HG03066 (cell line): Measurements from ENCODE around the gene DTWD1.
"Not testable (repeated sequence)": the region's sequence is repeated elsewhere in the genome, so short reads cannot be mapped to it uniquely, and the experiment has no call there.

Experiments
- ATAC-seq: cut with Tn5 transposase; IDR thresholded peaks from one replicate; pipeline ENCODE4 v1.9.1; 2021; ENCODE audit warnings: low read depth; ENCODE audit not compliant: unreplicated experiment

Gene DTWD1, protein sequence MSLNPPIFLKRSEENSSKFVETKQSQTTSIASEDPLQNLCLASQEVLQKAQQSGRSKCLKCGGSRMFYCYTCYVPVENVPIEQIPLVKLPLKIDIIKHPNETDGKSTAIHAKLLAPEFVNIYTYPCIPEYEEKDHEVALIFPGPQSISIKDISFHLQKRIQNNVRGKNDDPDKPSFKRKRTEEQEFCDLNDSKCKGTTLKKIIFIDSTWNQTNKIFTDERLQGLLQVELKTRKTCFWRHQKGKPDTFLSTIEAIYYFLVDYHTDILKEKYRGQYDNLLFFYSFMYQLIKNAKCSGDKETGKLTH

DNA sequence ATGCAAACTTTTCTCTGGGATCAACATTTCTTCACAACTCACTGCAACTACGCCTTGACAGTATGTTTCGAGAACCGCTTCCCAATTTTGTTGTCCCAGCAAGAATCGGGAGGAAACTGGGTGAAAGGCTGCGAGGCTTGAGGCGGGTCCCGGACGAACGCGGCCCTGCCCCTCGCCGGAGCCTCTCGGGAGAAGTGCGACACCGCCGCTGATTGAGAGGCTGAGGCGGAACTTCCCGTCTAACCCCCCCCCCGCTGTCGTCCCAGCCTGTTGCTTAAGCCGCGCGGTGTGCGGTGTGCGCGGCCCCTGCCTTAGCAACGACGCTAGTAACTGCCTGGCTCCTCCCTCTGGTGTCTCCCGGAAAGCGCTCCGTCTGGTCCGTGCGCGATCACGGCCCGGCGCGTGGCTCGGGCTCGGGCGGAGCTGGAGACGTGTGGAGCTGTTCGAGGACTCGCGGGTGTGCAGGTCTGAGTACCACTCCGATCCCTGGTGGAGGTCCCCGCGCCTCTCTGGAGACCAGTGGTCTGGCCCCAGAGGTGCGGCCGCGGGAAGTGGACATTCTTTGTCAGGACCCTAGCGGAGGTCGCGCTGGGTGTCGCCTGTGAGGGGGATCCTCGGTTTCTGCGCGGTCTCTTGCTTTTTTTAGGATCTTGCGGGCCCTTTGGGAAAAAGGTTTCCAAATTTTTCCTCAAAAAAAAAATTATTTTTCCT lies at the start of gene DTWD1, which contains the start of gene FAM227B:
Gene DTWD1 (plus strand): TSS at position 391 of the 711 bp plus-strand sequence. CDS start 4,120 bp downstream, outside the sequence.
Gene FAM227B (minus strand): TSS at position 161 of the 711 bp plus-strand sequence. CDS start 5,647 bp downstream, outside the sequence.
- peak; percentile 98 for ATAC-seq

DNA sequence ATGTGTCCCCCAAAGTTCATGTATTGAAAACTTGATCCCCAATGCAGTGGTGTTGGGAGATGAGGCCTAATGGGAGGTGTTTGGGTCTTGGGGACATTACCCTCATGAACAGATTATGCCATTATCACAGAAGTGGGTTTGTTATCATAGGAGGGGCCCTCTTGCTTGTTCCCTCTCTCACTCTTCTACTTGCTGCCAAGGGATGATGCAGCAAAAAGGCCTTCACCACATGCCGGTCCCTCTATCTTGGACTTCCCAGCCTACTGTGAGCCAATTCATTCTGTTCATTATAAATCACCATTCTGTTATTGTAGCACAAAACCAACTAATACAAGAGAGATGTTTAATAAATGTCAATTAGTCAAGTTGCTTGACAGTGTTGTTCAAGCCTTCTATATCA lies 47.4 kb upstream of the DTWD1 start:
- ATAC-seq: no peak

DNA sequence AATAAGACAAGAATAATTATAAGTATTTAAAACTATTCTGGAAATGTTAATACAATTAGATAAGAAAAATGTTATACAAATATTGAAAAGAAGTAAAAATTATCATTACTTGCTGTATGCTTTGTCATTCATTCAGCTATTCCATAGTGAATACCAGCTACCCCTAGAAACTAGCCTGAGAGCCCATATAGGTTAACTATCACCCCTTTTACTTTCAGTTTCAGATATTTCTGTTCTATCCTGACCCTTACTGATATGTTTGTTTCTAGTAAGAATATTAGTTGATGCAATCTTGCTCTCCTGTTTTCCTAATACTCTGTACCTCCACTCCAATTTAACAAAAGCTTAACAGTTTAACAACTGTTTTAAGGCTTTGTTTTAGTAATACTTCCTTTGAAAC lies 31.8 kb upstream of the DTWD1 start:
- peak; percentile 65 for ATAC-seq

DNA sequence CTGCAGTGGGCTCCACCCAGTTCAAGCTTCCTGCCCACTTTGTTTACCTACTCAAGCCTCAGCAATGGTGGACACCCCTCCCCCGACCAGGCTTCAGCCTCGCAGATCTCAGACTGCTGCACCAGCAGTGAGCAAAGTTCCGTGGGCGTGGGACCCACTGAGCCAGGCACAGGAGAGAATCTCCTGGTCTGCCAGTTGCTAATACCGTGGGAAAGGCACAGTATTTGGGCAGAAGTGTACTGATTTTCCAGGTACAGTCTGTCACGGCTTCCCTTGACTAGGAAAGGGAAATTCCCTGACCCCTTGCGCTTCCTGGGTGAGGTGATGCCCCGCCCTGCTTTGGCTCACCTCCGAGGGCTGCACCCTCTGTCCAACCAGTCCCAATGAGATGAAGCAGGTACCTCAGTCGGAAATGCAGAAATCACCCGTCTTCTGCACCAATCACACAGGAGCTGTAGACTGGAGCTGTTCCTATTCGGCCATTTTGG lies 28.0 kb upstream of the DTWD1 start:
- ATAC-seq: not testable (repeated sequence)

DNA sequence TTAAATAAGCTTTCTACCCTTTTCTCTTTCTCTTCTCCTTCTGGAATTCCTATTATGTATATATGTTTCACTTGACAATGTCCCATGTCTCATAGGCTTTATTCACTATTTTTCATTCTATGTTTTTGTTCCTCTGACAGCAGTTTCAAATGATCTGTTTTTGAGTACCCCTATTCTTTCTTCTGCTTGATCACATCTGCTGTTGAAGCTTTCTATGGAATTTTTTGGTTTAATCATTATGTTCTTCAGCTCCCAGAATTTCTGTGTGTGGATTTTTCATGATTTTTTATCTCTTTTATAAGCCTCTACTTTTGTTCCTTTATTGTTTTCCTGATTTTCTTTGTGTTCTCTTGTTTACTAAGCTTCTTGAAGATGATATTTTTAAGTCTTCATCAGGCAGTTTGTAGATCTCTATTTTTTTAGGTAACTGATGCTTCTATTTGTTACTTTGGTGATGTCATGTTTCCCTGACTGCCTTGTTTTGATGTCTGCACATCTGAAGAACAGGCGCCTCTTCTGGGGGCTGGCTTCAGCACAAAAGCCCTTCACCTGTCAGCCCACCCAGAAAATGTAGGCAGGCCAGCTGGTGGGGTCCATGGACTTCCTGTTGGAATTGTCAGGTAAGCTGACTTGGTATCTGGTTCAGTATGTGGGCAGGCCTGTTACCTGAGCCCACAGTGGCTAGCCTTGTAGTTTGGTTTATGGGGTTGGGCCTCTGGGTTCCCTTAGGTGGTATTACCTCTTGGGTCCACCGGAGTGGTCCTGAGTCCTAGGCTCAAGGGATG lies 16.0 kb upstream of the DTWD1 start:
- ATAC-seq: no peak

DNA sequence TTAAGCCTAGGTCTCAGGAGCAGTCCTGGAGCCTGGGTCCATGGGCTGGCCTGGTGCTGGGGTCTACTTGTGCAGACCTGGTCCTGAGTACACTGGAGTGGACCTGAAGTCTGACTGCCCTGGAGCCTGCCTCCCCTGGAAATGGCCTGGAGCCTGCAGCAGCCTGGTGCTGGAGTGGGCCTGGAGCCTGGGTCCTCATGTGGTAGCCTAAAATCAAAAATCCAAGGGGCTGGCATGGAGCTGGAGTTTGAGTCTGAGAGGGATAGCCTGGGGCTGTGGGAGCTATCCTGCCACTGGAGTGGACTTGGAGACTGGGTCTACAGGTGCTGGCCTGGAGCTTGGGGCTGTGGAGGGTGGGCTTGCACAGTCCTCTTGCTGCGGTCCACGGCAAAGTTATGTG lies 15.3 kb upstream of the DTWD1 start:
- no peak for ATAC-seq

DNA sequence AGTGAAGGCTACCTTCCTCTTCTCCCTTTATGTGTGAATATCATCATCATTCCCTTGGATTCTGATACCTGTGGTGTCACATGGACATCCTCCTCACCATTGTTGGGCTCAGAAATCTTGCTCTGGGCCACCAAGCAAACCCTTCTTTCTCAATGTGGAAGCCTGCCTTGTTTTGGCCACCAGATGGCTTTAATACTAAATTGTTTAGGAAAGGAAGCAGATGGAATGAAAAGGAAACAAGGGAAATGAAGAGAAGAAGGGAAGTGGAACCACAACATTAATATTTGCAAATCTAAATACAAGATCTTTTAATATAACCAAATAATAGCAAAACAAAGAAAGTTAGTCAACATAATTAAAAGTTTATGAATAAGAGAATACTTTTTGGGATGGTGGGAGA lies 14.3 kb upstream of the DTWD1 start:
- no peak for ATAC-seq

DNA sequence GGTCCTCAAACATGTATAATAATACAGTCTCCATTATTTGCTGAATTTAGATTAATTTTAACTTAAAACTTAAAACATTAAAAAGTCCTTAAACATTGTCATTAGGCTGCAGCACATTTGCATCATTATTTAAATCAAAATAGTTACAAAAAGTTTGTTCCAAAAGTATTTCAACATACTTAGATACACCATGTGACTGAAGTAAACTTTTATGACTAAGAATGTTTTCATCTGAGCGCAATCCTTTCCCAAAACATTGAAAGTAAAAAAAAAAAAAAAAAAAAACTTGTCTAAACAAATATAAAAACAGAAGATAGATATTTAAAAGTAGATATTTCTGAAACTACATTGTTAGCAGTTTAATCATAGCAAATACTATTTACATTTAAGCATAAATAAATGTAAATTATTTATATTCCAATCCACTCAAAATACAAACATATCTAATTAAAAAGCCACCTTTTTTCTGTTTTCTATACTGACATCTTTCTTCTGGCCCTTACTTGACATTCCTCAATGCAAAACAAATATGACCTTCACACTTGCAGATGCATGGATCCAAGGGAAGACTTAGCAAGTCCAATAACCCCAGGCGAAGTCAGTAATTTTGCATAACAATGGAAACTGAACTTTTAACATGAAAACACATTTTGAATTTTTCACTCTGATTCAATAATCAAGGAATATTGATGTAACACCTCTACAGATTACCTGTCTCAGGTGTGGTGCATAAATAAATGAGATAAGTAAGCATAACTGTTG lies 10.5 kb upstream of the DTWD1 start:
- ATAC-seq: no peak

DNA sequence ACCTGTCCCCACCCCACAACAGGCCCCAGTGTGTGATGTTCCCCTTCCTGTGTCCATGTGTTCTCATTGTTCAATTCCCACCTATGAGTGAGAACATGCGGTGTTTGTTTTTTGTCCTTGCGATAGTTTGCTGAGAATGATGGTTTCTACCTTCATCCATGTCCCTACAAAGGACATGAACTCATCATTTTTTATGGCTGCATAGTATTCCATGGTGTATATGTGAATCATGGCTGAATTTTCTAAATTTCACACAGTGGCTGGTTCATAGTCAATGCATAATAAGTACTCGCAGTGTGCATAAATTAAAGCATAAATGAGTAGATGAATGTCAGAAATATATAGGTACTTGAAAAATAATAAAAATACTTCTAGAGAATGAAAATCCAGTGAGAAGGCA lies 8.6 kb upstream of the DTWD1 start:
- not testable (repeated sequence) for ATAC-seq

DNA sequence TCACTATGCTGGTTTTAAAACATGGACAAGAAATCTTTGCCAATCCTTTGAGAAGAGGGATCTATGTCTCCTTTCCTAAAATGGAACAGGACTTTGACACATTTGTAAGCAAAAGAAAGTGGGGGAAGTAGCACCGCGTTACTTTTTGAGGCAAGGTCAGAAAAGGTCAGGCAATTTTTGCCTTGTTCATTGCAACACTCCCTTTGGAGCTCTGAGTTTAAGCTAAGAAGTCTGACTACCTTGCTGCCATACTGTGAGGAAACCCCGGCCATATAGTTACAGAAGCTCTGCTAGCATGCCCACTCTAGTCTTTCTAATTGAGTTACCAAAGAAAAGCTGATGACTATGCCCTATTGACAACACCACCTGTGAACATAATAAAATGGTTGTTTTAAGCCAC lies 1.6 kb upstream of the DTWD1 start:
- no peak for ATAC-seq

DNA sequence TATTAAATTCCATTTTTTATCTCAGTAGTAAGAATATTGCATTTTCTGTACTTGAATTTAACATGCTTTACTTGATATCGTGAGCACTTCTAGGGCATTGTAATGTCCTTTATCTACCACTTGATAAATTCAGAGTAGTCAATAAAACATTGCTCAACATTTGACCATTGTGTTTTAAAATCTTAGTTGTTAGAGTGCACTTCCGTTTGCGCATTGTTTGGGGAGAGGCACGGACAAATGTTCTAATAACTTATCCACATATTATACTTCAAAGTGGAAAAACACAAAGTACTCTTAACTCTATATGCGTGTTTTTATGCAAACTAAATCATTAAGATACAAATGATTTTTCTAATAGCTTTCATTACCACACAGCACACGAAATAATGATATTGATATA lies 649 bp upstream of the DTWD1 start:
- ATAC-seq: no peak

DNA sequence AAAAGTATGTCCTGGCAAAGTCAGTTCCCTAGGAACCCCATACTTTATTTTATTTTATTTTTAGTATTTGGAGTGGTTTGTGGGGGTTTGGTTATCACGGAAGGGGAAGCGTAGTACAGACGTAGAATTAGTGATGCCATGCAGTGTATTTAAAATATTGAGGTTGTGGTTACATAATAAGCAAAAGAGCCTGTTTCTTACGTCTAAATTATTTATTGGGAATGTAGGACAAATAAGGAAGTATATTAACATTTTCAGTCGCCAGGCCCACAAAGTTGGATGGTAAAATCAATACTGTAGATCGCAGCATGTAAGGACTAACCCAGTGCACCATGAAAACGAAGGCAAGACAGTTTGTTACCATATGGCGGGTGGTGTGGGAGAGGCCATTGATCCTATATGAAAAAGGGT lies 558 bp downstream of the DTWD1 start:
- no peak for ATAC-seq

DNA sequence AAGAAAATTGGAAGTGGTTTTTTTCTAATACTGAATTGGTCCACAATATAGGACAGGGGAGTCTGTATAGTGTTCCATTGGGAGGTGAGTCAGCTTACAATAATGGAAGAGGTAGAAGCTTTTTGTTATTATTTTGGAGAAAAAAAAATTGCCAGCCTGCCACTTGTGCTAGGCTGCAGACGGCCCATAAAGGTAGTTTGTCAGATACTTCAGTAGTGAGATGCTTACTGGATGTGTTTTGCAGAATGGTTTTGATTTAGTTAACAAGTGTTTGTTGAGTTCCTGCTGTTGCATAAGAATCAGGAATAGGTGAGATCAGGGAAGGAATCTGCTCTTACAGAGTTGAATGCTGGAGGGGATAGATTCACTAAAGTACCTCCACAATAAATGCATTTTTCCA lies 1.0 kb downstream of the DTWD1 start:
- ATAC-seq: no peak

DNA sequence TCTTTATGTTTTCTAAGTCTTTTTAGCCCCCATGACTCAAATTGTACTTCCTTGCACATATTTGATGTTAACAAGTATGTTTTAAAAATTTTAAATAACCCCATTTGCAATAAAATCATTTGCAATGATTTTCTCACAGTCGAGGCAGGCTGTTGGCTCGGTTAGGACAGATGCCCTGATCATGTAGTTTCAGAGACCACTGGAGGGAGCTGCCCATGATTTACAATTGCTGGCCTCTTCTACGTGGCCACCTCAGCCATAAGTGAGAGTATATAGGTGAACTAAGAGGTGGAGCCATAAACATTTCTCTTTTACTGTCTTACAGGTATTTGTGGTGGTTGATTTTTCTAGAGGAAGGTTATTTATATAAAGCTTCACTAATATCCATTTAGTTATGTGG lies 1.7 kb downstream of the DTWD1 start:
- ATAC-seq: no peak

DNA sequence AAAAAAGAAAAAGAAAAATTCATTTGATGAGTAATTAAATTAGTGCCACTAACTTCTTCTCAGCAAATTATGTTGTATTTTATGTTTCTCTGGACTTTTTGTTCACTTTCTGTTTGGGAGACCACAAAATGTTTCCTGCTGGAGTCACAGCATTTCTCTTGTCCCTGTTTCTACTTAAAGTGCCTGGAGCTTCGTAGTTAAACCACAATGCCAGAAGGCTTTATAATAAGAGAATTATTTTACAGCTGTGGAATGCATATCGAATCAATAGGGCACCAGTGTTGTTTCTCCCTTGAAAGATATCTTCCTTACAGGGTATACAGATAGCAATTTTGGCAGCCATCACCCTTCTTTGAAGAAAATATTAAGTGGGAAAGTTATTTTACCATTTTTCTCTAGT lies 3.2 kb downstream of the DTWD1 start:
- ATAC-seq: no peak

DNA sequence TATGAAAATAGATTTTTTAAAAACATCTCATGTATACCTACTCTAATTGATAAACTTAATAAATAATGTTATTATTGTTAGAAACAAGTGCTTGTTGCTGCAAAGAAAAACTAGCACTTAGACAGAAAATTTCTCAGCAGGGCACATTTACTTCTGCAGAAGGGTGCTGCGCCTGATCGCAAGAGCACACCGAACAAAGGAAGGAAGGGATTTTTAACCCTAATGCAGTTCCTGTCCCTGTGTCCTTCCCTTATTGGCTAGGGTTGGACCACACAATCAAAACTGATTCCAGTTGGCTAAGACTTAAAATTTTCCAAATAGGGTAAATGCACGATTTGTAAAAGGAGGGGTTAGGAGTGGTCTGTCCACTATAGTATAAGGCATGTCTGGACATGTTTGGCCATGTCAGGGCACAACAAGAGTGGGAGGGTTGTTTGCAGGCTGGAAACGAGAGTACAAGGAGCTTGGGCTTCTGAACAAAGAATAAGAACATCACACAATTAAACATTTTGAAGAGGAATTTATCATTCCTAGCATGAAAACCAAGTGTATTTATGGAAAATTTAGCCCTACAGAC lies 4.7 kb downstream of the DTWD1 start:
- no peak for ATAC-seq

DNA sequence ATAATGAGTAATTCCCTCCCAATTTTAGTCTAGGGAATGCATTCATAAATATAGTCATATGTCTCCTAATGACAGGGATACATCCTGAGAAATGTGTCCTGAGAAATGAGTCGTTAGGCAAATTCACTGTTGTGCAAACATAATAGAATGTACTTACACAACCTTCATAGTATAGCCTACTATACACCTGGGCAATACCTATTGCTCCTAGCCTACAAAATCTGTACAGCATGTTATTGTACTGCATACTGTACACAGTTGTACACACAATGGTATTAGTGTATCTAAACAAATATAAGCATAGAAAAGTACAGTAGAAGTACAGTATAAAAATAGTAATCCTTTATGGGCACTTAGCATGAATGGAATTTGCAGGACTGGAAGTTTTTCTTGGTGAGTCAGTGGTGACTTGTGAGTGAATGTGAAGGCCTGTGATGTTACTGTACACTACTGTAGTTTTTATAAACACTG lies 6.6 kb downstream of the DTWD1 start:
- no peak for ATAC-seq

DNA sequence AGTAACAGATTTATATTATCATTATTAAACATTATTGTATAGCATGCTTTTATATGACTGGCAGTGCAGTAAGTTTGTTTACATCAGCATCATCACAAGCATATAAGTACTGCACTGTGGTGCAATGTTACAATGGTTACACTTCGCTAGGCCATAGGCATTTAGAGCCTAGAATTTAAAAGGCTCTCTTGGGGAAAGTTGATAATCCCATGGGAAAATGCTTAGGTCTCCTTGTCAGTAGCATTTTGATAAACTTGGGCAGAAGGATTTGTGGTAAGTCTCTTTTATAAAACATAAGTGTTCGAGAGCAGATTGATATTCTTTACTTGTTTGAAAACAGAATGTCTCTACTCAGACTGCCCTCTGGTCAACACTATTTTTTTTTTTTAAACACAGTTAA lies 7.5 kb downstream of the DTWD1 start:
- no peak for ATAC-seq

DNA sequence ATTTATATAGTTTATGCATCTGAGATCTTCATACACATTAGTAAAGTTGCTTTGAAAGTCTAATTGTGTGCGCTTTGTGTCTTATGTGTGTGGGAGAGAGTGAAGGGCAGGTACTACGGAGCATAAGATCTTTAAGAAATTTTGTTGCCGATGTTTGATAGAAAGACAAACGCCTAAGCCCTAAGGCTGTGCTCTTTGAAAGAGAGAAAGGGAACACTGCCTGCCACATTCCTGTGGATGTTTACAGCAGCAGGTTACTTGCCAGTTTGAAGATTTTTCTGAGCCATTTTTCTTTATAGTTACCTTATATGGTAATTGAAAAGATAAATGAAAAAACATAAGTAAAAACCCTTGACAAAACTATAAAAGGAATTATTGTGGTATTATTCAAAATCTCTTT lies 17.0 kb downstream of the DTWD1 start:
- no peak for ATAC-seq

DNA sequence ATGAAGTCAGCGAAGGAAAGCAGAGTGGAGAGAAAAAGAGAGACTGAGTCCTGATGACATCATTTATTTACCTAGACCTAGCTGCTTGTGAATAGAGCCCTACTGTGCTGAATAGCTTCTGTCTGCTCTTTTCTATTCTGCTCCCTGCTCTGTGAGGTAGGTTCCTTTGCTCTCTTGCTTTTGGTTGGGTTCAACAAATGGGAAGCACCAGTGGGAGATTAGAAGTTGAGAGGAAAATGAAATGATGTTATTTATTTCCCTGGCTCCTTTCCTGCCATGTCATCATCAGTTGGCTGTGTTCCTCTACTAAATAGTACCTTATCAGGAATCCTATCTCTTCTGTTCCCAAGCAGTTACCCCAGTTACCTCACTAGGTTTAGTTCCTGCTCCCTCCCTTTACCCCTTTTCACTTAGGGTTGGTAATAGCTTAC lies 23.5 kb downstream of the DTWD1 start:
- no peak for ATAC-seq
